Retinal pigment epithelial cell (primary cell): ENCODE results near the gene OST4.

ENCODE experiments used
- DNase-seq: peaks from one replicate; pipeline ENCODE4 v3.0.0-alpha.2; 2010; ENCODE audit warnings: low read depth
- H3K4me3 ChIP-seq: 2 replicates; pipeline ENCODE4 v1.5.1; 2011; ENCODE audit warnings: mild to moderate bottlenecking, low read length, control low read depth, moderate library complexity
- CTCF ChIP-seq: conservative IDR thresholded peaks from 2 replicates; pipeline ENCODE4 v1.5.1; 2011; ENCODE audit warnings: low read depth, low read length, control low read depth, inconsistent platforms

Gene OST4

GRCh38 chr2:27038631-27039339 is 32.7 kb downstream of the OST4 start:
- DNase-seq: no peak
- H3K4me3 ChIP-seq: no peak overlapping the region
- TF ChIP-seq CTCF: no peak

- H3K4me3 ChIP-seq: no peak overlapping the region
- no peak for TF ChIP-seq CTCF
- no peak for DNase-seq
These were observed 33.4 kb downstream of the OST4 start for GRCh38 chr2:27038012-27038411.

- H3K4me3 ChIP-seq: peak overlapping the region; percentile 97
- TF ChIP-seq CTCF: no peak
- no peak for DNase-seq
These were observed 38.1 kb downstream of the OST4 start for GRCh38 chr2:27033253-27033852.

GRCh38 chr2:27032495-27033252 is 38.8 kb downstream of the OST4 start, which contains the start of gene TMEM214:
TMEM214 (plus strand) TSS chr2:27032965; CDS start chr2:27033016, 51 bp downstream.
- DNase-seq: peak; percentile 52
- peak within 1 kb of the TSS; percentile 97 for H3K4me3 ChIP-seq
- no peak for TF ChIP-seq CTCF

- no peak overlapping the region for H3K4me3 ChIP-seq
- no peak for DNase-seq
- TF ChIP-seq CTCF: no peak
These were observed 42.4 kb downstream of the OST4 start for GRCh38 chr2:27029051-27029450.

- TF ChIP-seq CTCF: no peak
- DNase-seq: no peak
- no peak overlapping the region for H3K4me3 ChIP-seq
These were observed 44.2 kb downstream of the OST4 start for GRCh38 chr2:27027211-27027651.
